ENCODE data around the gene LRRFIP1. TPM values are rescaled to one million over a fixed set of nuclear protein-coding genes. Genes with fewer than 3 reads are reported as not detected.

LRRFIP1 gene
- total RNA-seq, 4 donors from 2014 or later: 62.8 to 199 (median 121) TPM

- TF ChIP-seq POLR2A (IDR thresholded peaks at IDR 0.05): peak; percentile 25 to 36
- TF ChIP-seq CTCF (IDR thresholded peaks at IDR 0.05): no peak
- intact Hi-C loops (cut with DNase I; ENCODE audit: low total_unique reads): loop anchor here (5.0 kb wide), 1 partner anchor 77 kb away; no protein-coding TSS in a partner anchor
- no peaks in the 10 kb centered on the region for H3K27me3 ChIP-seq
- H3K4me3 ChIP-seq: no peak overlapping the region
- peak overlapping the region; percentile 92 to 97 for H3K27ac ChIP-seq
- no peaks in the 10 kb centered on the region for H3K36me3 ChIP-seq
- H3K9me3 ChIP-seq: no peaks in the 10 kb centered on the region
- DNase-seq: peak; percentile 91 to 97
- H3K4me1 ChIP-seq: peaks cover 16 to 18% of the 10 kb centered on the region in 2 donors
Measured at GRCh38 chr2:237669628-237670392, 42.4 kb downstream of the LRRFIP1 start.

- TF ChIP-seq CTCF (IDR thresholded peaks at IDR 0.05): no peak
- no peak for TF ChIP-seq POLR2A (IDR thresholded peaks at IDR 0.05)
- H3K36me3 ChIP-seq: no peaks in the 10 kb centered on the region
- no peak overlapping the region for H3K4me3 ChIP-seq
- H3K9me3 ChIP-seq: no peaks in the 10 kb centered on the region
- intact Hi-C loops (cut with DNase I; ENCODE audit: low total_unique reads): loop anchor here (5.0 kb wide), 1 partner anchor 77 kb away; no protein-coding TSS in a partner anchor
- peaks cover 18 to 19% of the 10 kb centered on the region in 2 donors for H3K4me1 ChIP-seq
- no peaks in the 10 kb centered on the region for H3K27me3 ChIP-seq
- DNase-seq: peak; percentile 78 to 81
- H3K27ac ChIP-seq: peak overlapping the region; percentile 92 to 97
Measured at GRCh38 chr2:237670641-237671040, 43.3 kb downstream of the LRRFIP1 start.

- peak overlapping the region; percentile 92 to 97 for H3K27ac ChIP-seq
- H3K4me1 ChIP-seq: peaks cover 18 to 19% of the 10 kb centered on the region in 2 donors
- no peaks in the 10 kb centered on the region for H3K9me3 ChIP-seq
- peak in 1 of 2 donors; percentile 20 for DNase-seq
- H3K27me3 ChIP-seq: no peaks in the 10 kb centered on the region
- no peaks in the 10 kb centered on the region for H3K36me3 ChIP-seq
- TF ChIP-seq CTCF (IDR thresholded peaks at IDR 0.05) (no peak), POLR2A (IDR thresholded peaks at IDR 0.05) (no peak)
- intact Hi-C loops (cut with DNase I; ENCODE audit: low total_unique reads): loop anchor here (5.0 kb wide), 1 partner anchor 76 kb away; no protein-coding TSS in a partner anchor
- no peak overlapping the region for H3K4me3 ChIP-seq
Measured at GRCh38 chr2:237671466-237672138, 44.2 kb downstream of the LRRFIP1 start.

- intact Hi-C loops (cut with DNase I; ENCODE audit: low total_unique reads): loop anchor here (5.0 kb wide), 1 partner anchor 75 kb away; no protein-coding TSS in a partner anchor
- Histone ChIP-seq H3K27ac (peak overlapping the region; percentile 92 to 97), H3K4me1 (peaks cover 18 to 19% of the 10 kb centered on the region in 2 donors), H3K9me3 (no peaks in the 10 kb centered on the region), H3K36me3 (no peaks in the 10 kb centered on the region), H3K27me3 (no peaks in the 10 kb centered on the region), H3K4me3 (no peak overlapping the region)
- DNase-seq: no peak
- TF ChIP-seq CTCF (IDR thresholded peaks at IDR 0.05): no peak
Measured at GRCh38 chr2:237672731-237673129, 45.3 kb downstream of the LRRFIP1 start.

Data from uterus (tissue), 4 donors.